ENCODE data around the gene OR2C3. TPM values are rescaled to one million over a fixed set of nuclear protein-coding genes. Genes with fewer than 3 reads are reported as not detected.

OR2C3 gene
- total and polyA plus RNA-seq, 2 of the 13 experiments (the other 11 are each of a cell fraction or from before 2014, with no cell fraction given), result not detected

GRCh38 chr1:247561711-247562110 lies 25.5 kb upstream of the OR2C3 start:
- Histone ChIP-seq H3K4me1 (ENCODE audit: insufficient read depth, low read length) (no peaks in the 10 kb centered on the region), H3K9me3 (ENCODE audit: low read length) (no peaks in the 10 kb centered on the region), H3K4me2 (ENCODE audit: low read depth, low read length) (no peak overlapping the region), H4K20me1 (ENCODE audit: insufficient read depth, low read length) (no peaks in the 10 kb centered on the region), H3K9ac (ENCODE audit: insufficient read depth, low read depth, low read length) (no peak overlapping the region), H3K79me2 (ENCODE audit: insufficient read depth, low read length) (no peaks in the 10 kb centered on the region), H2AFZ (ENCODE audit: low read length) (no peak overlapping the region), H3K27ac (ENCODE audit: extremely low read length, insufficient read depth, low read length) (no peak overlapping the region), H3K4me3 (replicated peaks in 1 of 3; ENCODE audit: insufficient read depth in 1 of 3, low read depth in 2 of 3, low read length in 3 of 3) (no peak overlapping the region), H3K27me3 (ENCODE audit: control insufficient read depth in 1 of 2, insufficient read depth in 2 of 2, low read length in 2 of 2) (peaks cover 0 to 4% of the 10 kb centered on the region in 2 experiments; a peak in 3 of 5 replicates), H3K36me3 (replicated peaks in 1 of 2; ENCODE audit: control insufficient read depth in 1 of 2, insufficient read depth in 2 of 2, low read length in 2 of 2) (no peaks in the 10 kb centered on the region)
- ATAC-seq (no peak), FAIRE-seq (no peak), DNase-seq (ENCODE audit: low spot score) (no peak)
- ChIA-PET POLR2A (no interaction called here), CTCF (ENCODE audit: low intra/inter-chr PET ratio, low total read pairs) (no interaction called here)
- 24% methylated on average over 10 of the region's 10 CpGs for WGBS (ENCODE audit: low lambda C conversion rate)
- in situ Hi-C loops (cut with HindIII; ENCODE audit: extremely low pct_ligation_motif_present, low pct_unique_long_range_greater_than_20kb), result no loop called here
- intact Hi-C loops (cut with micrococcal nuclease; ENCODE audit: unreplicated experiment), result no loop called here
- no TSS peak for BruUV-seq (replicated peaks)
- TF ChIP-seq FOSL1 (CRISPR knock-in tag; IDR thresholded peaks at IDR 0.05; ENCODE audit: borderline replicate concordance), result no peak
- TF ChIP-seq ZFYVE20 (CRISPR knock-in tag; IDR thresholded peaks at IDR 0.05; ENCODE audit: borderline replicate concordance, low read depth), result no peak
- no peak for TF ChIP-seq NFYC (CRISPR knock-in tag; IDR thresholded peaks at IDR 0.05)
- no peak for TF ChIP-seq ZNF33A (CRISPR knock-in tag; IDR thresholded peaks at IDR 0.05; ENCODE audit: borderline replicate concordance)
- no peak for TF ChIP-seq ZNF430 (CRISPR knock-in tag; IDR thresholded peaks at IDR 0.05)
- TF ChIP-seq CBX5 (CRISPR knock-in tag; IDR thresholded peaks at IDR 0.05; ENCODE audit: borderline replicate concordance), result no peak
- TF ChIP-seq SKIL (CRISPR knock-in tag; IDR thresholded peaks at IDR 0.05; ENCODE audit: borderline replicate concordance), result no peak
- no peak for TF ChIP-seq ZNF572 (CRISPR knock-in tag; IDR thresholded peaks at IDR 0.05)
- TF ChIP-seq GMEB1 (CRISPR knock-in tag; IDR thresholded peaks at IDR 0.05; ENCODE audit: borderline replicate concordance), result no peak
- TF ChIP-seq HOXD1 (CRISPR knock-in tag; IDR thresholded peaks at IDR 0.05), result no peak
- TF ChIP-seq ZNF468 (CRISPR knock-in tag; IDR thresholded peaks at IDR 0.05), result no peak
- no peak for TF ChIP-seq HNF4A (CRISPR knock-in tag; IDR thresholded peaks at IDR 0.05)
- TF ChIP-seq ZBTB46 (CRISPR knock-in tag; IDR thresholded peaks at IDR 0.05; ENCODE audit: borderline replicate concordance), result no peak
- no peak for TF ChIP-seq TEF (CRISPR knock-in tag; IDR thresholded peaks at IDR 0.05)
- no peak for TF ChIP-seq FOXK2 (IDR thresholded peaks at IDR 0.05)
- TF ChIP-seq SMAD3 (CRISPR knock-in tag; IDR thresholded peaks at IDR 0.05), result no peak

Data from HepG2 (cell line).